GM19035 (cell line): ENCODE results near the gene CYP4F3.
"Not testable (repeated sequence)": the region's sequence is repeated elsewhere in the genome, so short reads cannot be mapped to it uniquely, and the experiment has no call there.

Experiments used
- ATAC-seq: cut with Tn5 transposase; IDR thresholded peaks from one replicate; pipeline ENCODE4 v1.9.1; 2021; ENCODE audit not compliant: unreplicated experiment

CYP4F3 gene

DNA sequence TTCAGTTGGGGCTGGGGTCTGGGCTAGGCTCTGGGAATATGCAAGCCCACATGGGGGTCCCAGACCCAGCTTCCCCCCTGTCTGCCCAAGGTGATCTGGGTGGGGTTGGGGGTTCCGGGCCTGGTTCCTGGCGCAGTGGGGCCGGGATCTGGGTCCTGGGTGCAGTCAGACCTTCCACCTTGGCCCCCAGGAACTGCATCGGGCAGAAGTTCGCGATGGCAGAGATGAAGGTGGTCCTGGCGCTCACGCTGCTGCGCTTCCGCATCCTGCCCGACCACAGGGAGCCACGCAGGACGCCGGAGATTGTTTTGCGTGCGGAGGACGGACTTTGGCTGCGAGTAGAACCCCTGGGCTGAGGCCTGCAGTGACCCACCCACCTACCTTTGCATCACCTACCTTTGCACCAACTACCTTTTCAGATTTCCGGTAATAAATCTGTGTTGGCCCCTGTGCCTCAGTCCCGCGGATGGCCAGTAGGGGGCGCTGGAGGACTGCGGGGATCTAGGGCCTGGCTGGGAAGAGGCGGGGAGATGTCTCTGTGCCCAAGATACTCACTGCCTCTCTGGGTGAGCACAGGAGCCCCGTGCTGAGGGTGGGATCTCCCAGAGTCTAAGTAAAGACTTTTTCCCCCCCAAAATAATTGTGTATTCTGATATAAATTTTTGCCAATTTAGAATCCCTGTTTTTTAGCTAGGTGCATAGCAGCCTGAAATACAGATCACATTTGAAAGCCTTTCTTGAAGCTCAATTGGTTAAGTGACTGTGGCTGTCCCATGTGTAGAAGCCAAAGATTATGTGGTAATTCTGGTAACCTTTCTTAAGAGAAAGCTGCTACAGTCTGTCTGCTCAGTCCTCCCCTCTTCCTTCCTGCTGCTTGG, 11.5 kb upstream of the CYP4F3 start:
- ATAC-seq = no peak

DNA sequence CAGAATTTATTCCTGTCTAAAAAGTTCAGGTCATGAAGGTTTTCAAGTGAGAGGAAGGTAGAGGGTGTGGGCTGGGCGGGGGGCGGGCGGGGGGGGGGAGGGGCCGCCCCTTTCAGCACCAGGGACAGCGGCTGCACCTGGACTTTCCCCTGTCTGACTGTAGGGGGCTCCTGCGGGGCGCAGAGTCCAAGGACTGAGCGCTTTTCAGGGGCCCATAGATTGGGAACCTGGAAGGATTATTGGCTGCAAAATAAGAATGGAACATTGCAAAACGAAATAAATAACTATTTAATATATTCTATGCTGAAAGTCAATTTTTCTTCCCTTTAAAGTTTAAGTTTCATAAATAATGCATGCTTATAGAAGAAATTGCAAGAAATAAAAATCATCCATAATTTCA, 8.9 kb upstream of the CYP4F3 start:
- no peak for ATAC-seq

DNA sequence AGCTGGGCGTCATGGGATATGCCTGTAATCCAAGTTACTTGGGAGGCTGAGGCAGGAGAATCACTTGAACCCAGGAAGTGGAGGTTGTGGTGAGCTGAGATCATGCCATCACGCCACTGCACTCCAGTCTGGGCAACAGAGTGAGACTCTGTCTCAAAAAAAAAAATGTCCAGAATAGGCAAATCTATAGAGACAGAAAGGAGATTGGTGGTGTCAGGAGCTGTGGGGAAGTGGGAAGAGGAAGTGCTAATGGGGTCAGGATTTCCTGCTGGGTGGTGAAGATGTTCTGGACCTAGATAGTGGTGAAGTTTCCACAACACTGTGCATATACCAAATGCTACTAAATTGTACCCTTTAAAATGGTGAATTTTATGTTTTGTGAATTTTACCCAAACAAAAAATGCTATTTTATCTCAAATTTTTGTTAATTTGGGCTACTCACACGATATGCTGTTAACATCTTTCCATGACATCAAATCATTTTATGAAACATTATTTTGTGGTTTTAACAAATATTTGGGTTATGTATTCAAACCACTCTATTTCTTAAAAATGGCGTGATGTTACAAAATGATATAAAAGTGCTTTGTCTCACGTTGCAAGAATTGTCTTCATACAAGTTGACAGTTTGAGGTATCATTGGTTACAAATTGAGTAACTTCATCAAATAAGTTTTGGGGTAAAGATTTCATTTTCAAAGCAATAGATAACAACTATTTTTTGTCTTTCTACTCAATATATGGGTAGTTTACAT, 7.4 kb upstream of the CYP4F3 start:
- no peak for ATAC-seq

DNA sequence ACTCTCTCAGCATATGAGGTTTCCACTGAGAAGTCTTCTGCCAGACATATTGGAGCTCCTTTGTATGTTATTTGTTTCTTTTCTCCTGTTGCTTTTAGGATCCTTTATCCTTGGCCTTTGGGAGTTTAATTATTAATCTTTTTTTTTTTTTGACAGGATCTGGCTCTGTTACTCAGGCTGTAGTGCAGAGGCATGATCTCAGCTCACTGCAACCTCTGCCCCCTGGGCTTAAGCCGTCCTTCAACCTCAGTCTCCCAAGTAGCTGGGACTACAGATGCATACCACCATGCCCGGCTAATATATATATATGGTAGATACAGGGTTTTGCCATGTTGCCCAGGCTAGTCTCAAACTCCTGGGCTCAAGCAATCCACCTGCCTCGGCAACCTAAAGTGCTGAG, 6.6 kb upstream of the CYP4F3 start:
- no peak for ATAC-seq

DNA sequence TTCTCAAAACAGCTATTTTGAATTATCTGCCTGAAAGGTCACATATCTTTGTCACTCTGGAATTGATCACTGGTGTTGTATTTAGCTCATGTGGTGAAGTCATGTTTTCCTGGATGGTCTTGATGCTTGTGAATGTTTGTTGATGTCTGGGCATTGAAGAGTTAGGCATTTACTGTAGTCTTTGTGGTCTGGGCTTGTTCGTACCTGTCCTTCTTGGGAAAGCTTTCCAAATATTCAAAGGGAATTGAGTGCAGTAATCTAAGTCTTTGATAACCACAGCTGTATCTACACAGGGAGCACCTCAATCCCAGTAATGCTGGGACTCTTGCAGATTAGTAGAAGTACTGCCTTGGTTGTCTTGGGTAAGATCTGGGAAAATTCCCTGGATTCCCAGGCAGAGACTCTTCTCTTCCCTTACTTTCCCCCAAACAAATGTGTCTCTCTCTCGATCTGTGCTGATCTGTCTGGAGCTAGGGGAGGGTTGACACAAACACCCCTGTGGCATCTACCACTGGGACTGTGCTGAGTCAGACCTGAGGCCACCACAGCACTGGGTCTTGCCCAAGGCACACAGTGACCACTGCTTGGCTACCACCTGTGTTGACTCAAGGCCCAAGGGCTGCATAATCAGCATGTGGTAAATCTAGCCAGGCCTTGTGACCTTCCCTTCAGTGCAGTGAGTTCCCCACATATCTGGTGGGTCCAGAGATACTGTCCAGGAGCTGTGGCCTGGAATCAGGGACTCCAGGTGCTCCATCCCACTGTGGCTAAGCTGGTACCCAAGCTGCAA, 5.5 kb upstream of the CYP4F3 start:
- ATAC-seq = no peak

DNA sequence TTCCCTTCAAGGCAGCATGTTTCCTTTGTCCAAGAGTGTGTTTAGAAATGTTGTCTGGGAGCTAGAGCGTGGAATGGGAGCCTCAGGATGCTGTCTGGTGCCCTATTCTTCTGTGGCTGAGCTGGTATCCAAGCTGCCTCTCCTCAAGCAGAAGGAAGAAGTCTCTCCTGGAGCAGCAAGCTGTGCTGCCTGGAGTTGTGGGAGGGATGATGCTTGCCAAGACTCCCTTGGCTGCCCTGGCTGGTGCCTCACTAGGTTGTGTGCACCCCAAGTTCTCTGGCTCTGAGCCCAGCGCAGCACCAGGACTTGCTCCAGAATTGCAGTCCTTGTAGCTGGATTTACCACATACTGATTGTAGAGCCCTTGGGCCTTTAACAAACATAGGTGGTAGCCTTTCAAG, 4.7 kb upstream of the CYP4F3 start:
- ATAC-seq = no peak

DNA sequence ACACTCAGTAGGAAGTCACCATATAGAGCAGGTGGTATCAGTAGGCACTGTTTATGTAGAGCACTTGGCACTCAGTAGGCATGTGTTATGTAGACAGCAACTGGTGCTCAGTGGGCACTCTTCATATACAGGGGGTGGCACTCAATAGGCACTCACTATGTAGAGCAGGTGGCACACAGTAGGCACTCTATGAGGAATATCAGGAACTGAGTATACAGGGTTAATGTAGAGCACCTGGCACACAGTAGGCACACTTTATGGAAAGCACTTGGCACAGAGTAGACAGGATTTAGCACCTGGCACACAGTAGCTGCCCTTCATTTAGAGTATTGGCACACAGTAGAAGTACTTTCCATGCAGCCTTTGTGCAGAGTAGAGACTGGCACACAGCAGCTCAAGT, 1.1 kb upstream of the CYP4F3 start:
- ATAC-seq = no peak

DNA sequence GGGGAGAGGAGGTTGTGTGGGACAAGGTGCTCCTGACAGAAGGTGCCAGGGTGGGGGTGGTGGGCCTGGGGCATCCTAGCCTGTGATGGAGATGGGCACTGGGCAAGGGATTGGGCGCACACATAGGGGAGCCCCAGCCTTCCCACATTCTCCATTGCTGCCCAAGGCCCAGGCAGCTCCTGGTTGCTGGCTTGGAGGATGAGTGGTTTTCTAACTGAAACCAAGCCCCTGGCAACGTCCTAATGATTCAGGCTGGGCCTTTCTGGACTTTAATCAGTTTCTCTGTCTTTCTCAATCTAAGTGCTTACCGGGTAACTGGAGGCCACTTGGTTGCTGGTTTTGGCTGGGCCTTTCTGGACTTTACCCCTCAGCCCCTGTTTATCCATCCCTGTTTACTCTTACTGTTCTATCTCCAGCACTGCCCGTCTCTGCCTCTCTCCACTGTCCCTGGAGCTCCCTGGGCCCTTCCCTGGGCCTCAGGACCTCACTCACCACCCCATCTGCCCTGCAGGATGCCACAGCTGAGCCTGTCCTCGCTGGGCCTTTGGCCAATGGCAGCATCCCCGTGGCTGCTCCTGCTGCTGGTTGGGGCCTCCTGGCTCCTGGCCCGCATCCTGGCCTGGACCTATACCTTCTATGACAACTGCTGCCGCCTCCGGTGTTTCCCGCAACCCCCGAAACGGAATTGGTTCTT, 354 bp downstream of the CYP4F3 start:
- ATAC-seq = no peak

DNA sequence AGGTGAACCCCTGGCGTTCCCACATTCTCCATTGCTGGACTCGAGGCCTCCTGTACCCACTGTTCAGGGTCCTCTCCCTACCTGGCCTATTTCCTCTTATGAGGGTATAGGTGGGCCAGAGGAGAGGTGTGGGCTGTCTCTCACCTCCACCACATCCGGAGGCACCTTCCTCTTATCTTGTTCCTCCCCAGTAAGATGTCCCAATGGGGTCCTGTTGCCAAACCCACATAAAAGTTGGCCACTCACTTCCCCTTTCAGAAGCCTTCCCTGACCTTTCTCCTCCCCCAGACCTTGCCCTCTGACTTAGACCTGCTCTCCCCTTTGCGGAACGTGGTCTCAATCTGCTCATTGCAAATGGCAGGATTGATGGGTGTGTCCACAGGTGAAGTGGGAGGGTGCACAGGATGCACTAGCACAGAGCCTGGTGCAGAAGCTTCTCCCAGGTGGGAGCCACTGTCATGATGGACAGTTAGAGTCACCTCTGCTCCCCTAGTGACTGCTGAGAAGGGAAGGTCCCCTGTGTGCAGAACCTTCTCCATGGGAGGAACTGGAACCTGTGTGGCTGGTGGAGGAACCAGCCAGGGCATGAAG, 1.3 kb downstream of the CYP4F3 start:
- no peak for ATAC-seq

DNA sequence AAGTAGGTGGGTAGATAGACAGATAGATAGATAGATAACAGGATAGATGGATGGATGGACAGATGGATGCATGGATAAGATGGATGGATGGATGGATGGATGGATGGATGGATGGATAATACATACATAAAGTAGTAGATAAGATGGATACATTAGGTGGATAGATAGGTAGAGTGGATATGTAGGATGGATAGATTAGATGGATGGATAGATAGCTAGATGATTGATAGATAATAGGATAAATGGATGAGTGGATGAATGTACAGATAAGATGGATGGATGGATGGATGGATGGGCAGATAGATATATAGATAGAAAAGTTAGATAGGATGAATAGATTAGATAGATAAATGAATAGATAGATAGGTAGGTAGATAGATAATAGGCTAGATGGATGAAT, 2.1 kb downstream of the CYP4F3 start:
- ATAC-seq = no peak

DNA sequence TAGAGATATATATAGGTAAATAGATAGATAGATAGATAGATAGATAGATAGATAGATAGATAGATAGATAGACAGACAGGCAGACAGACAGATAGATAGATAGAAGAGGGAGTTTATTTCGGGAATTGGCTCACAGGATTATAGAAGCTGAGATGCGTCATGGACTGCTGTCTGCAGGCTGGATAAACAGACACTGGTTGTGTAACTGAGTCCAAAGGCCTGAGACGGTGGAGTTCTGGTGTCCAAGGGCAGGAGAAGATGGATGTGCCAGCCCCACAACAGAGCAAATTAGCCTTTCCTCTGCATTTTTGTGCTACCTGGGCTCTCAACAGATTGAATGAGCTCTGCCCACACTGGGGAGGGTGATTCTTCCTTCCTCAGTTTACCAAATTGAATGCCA, 2.7 kb downstream of the CYP4F3 start:
- ATAC-seq = no peak

DNA sequence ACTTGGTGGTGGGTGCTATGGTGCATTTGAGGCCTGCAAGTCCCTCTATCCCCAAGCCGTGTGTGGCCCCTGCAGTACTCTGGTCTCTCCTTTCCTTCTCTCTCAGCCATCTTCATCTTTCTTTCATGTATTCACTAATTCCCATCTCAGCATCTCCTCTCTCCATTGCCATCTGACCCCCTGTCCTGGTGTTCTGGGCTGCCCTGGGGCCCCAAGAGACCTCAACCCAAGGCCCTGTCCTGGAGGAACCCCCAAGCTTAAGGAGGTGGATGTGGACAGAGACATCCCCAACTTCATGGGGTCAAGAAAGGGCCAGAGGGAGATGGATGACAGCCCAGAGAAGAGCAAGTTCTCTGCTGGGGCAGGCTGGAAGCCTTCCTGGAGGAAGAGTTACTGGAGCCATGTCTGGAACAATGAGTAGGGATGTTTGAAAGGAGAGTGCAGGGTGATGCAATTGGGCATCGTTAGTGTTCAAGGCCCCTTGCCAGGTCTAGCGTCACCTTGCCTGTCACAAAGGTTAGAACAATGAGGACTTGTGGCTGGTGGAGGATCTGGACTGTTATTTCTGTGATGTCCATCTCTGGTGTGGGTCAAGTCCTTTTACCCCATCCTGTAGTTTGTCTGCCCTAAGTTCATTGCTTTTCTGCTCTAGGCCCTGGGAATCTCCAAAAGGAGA, 3.5 kb downstream of the CYP4F3 start:
- ATAC-seq = no peak

DNA sequence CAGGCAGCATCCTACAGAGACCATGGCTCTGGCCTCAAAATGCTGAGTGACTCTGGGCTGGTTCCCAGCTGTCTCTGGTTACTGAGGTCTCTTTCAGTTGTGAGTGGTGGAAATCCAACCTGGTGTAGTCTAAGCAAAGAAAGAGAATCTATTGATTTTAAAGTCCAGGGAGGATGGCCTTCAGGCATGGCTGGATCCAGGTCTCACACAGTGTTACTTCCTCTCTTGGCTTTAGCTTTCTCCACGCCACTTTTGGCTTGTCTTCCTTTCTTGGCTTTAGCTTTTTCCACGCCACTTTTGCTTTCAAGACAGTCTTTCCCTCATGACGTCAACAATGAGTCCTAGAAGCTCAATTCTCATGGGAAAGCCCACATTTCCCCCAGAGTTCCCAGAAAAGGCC, 4.1 kb downstream of the CYP4F3 start:
- no peak for ATAC-seq

DNA sequence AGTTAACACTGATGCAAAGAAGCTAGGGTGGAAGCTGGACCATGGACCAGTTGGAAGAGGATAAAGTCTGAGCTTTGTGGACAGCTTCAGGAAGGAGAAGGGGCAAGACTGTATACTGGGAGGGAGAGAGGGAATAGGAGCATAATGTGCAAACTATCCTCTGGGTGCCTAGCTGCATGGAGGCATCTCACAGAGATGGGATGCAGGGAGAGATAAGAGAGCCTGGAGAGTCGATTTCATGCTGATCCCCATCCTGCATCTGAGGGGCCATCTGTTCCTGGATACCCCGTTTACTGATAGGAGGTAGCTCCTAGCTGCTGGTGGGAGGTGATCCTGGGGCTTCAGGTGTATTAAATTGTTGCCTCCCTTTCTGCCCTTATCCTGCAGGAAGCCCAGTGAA, 8.8 kb downstream of the CYP4F3 start:
- ATAC-seq = no peak

DNA sequence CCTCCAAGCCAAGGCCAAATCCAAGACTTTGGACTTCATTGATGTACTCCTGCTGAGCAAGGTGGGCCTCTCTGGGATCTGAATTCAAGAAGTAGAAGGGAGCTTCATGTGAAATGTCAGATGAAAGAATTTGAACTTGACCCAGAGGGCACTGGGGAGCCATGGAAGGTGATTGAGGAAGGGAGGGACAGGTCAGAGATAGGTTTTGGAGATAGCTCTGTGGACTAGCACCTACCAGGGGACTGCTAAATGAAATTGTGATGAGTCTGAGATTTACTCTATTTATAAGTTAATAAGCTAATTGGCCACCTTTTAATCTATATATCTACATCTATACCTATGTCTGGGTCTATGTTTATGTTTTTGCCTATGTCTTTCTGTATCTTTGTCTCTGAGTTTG, 9.4 kb downstream of the CYP4F3 start:
- not testable (repeated sequence) for ATAC-seq

DNA sequence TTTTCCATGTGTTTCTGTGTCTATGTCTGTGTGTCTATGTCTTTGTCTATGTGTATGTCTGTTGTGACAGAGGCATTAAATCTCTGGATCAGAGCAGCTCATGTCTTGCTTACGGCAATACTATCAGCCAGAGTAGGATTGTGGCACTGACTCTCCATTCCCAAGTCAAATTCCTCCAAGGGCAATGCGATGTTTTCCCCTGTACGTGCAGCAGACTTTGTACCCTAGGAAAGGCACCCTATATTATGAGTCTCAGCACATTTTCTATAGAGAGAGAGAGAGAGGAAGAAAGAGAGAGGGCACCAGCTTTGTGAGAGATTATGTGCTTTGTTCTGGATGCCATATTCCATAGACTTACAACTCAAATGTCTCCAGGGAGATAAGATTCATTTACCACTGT, 11.1 kb downstream of the CYP4F3 start:
- no peak for ATAC-seq

DNA sequence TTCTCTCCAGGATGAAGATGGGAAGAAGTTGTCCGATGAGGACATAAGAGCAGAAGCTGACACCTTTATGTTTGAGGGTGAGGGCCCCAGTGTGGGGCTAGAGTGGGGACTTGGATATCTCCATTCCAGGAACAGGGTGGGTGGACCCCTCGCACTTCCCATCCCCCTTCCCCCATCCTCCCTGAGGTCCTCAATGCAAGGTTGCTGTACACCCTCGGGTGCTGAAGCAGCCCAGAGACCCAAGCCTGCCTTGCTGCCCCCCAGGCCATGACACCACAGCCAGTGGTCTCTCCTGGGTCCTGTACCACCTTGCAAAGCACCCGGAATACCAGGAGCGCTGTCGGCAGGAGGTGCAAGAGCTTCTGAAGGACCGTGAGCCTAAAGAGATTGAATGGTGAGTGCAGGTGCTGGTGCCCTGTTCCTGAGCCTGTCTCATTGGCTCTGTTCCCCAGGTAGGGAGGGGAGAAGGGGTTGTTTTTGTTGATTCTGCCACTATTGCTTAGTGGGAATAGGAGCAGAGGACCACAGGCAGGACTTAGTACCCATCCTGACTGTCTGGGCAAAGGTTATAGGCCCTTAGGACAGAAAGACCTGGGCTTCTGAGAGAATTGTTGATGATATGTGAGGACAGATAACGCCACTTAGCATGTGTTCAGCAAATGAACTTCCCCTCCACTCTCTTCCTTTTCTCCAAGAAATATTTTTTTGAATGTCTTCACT, 12.0 kb downstream of the CYP4F3 start:
- ATAC-seq = no peak

DNA sequence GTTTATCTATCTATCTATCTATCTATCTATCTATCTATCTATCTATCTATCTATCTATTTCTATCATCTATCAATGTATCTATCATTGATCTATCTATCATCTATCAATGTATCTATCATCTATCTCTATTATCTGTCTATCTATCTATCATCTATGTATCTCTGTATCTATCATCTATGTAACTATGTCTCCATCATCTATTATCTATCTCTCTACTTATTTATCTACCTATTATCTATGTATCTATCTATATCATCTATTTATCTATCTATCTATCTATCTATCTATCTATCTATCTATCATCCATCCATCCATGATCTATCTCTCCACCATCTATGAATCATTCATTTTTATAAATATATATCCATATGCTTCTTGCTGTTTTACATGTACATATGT, 15.8 kb downstream of the CYP4F3 start:
- no peak for ATAC-seq

DNA sequence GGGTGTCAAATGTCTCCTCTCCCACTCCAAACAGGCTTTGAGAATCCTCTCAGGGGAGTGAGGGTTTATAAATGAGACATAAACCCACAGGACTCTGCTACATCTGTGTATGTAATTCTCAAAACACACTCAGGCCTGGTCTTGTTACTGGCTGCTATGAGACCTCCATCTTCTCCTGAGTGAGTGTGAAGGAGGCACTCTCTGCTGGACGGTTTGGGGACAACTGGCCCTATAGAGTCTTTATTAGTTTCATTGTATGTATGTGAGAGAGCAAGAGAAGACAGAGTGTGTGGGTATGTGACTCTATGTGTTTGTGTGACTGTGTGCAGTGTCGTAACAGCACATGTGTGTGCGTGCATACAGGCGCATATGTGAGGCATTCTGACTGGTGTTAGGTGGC, 22.6 kb downstream of the CYP4F3 start:
- ATAC-seq = no peak

DNA sequence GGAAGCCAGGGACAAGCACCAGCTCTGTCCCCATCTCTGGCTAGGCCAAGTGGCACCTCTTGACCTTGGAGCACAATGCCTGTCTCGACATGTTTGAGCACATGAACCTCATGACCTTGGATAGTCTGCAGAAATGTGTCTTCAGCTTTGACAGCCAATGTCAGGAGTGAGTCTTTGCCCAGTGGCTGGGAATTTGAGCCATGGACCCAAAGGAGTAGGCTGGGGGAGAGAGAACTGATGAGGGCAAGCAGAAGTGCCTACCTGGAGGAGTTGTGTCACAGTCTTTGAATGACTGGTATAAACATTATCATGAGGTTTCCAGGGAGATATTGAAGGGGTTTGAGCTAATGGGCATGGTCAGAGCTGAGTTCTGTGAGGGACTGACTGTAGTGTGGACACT, 25.5 kb downstream of the CYP4F3 start:
- ATAC-seq = no peak
